Gastrocnemius medialis (tissue), 4 donors: ENCODE measurements around the gene TDRD7. TPM values are rescaled to one million over a fixed set of nuclear protein-coding genes. Genes with fewer than 3 reads are reported as not detected.

Experiments used
- ATAC-seq, 2 donors: fragments of 150-250 bp; one replicate each; pipeline ENCODE4 v1.9.1; 2016
- DNase-seq, 2 donors: peaks; one replicate each; pipeline ENCODE4 v3.0.0-alpha.2; 2019
- H3K27ac ChIP-seq, 4 donors: fragments of 200-600 bp; sonication (generic); 1 replicate in 1 of 4; 2 replicates in 3 of 4; pipeline ENCODE4 v1.5.1; 2016 to 2018; ENCODE audit warnings: mild to moderate bottlenecking in 2 of 4, moderate library complexity in 1 of 4
- H3K27me3 ChIP-seq, 3 donors: fragments of 200-600 bp; sonication (generic) in 2 of 3; 1 replicate in 1 of 3; 2 replicates in 2 of 3; pipeline versions ENCODE4 v1.5.1 to v1.6.0; 2016 to 2019; ENCODE audit warnings: mild to moderate bottlenecking in 1 of 3, moderate library complexity in 1 of 3
- H3K36me3 ChIP-seq, 2 donors: fragments of 200-600 bp; sonication (generic) in 1 of 2; one replicate each; pipeline ENCODE4 v1.5.1; 2017 to 2018
- H3K4me1 ChIP-seq, 2 donors: fragments of 200-600 bp; sonication (generic) in 1 of 2; one replicate each; pipeline ENCODE4 v1.5.1; 2016 to 2017; ENCODE audit warnings: mild to moderate bottlenecking in 2 of 2
- H3K4me3 ChIP-seq, 4 donors: fragments of 200-600 bp; sonication (generic) in 3 of 4; 1 replicate in 1 of 4; 2 replicates in 3 of 4; pipeline ENCODE4 v1.5.1; 2016 to 2019; ENCODE audit warnings: mild to moderate bottlenecking in 2 of 4
- H3K9me3 ChIP-seq, 3 donors: fragments of 200-600 bp; sonication (generic) in 2 of 3; 1 replicate in 1 of 3; 2 replicates in 2 of 3; pipeline ENCODE4 v1.5.1; 2016 to 2019
- POLR2A ChIP-seq, 2 donors: fragments of 450-650 bp; IDR thresholded peaks; one replicate each; pipeline ENCODE4 v1.6.1; 2017; ENCODE audit warnings: antibody characterized with exemption in 2 of 2, mild to moderate bottlenecking in 2 of 2, moderate library complexity in 2 of 2
- in situ Hi-C, 4 donors: fragments of 200-750 bp; cut with MboI; loops; one replicate each; pipeline versions ENCODE4 v1.15.0 to v1.8.0; 2017; ENCODE audit warnings: low sequenced_read_pairs in 4 of 4
- intact Hi-C: fragments of 100-400 bp; cut with DNase I; formaldehyde crosslinking; loops from one replicate; pipeline ENCODE4 v1.15.1; 2023; ENCODE audit warnings: low total_unique reads
- total RNA-seq, 4 donors: library from RNA; depleted of rRNA; stranded (reverse); fragments of >200 nt; gene quantifications; one replicate each; pipeline versions ENCODE4 v1.1.0 to v1.2.3, GENCODE V29; 2016
- TF ChIP-seq, protein P1 (sequence below), 5 experiments: fragments of 450-650 bp in 3 of 5; fragments of 200-600 bp in 2 of 5; sonication (generic) in 2 of 5; IDR thresholded peaks in 4 of 5; conservative IDR thresholded peaks in 1 of 5; 1 replicate in 4 of 5; 2 replicates in 1 of 5; pipeline ENCODE4 v1.5.1; 2016 to 2019; ENCODE audit warnings: antibody characterized with exemption in 5 of 5, mild to moderate bottlenecking in 3 of 5, moderate library complexity in 3 of 5

TDRD7 gene
- total RNA-seq, 4 donors from 2014 or later = 2.9 to 5.7 (median 3.5) TPM

DNA sequence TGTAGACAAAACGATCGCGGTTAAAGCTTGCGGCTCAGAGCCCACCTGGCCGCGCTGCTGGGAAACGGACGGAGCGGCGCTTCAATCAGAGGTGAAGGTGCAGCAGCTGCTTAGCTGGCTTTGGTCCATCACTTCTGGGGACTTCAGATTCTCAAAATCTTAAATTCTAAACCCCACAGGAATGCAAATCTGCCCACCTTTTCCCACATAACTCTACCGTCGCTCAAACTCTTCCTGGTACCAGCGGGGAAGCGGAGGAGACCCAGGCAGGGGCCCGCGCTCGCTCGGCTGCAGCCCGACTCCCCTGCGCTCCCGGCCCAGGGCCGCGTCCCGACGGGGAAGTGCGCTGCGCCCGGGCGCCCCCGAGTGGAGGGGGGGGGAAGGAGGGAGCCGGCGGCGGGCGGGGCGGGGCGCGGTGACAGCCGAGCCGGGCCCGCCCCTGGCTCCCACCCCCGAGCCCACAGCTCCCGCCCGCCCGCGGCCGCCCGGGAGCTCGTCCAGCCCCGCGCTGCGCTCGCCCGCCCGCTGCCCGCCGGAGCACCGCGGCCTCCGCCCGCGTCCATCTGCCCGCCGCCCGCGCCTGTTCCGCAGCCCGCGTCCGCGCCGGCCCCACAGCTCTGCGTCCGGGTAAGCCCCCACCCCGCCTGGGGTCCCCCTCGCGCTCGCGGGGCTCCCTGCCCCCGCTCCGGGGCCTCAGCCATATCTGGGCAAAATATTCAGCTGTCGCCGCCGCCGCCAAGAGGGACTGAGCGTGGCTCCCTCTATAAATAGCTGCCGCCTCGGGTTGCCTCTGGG is 89.5 kb downstream of the TDRD7 start, which contains the start of gene TMOD1:
Gene TMOD1 (plus strand): TSS at position 490 of the 795 bp plus-strand sequence. CDS start 22,523 bp downstream, outside the sequence.
- Histone ChIP-seq H3K36me3 (no peaks in the 10 kb centered on the region), H3K4me3 (peak within 1 kb of the TSS; percentile 78 to 93 (median 84)), H3K9me3 (no peaks in the 10 kb centered on the region), H3K27me3 (no peaks in the 10 kb centered on the region), H3K4me1 (peaks cover 35 to 43% of the 10 kb centered on the region in 2 donors), H3K27ac (peak within 1 kb of the TSS; percentile 97 to 98 (median 98))
- no peak for TF ChIP-seq POLR2A (IDR thresholded peaks at IDR 0.05)
- TF ChIP-seq, protein P1, sequence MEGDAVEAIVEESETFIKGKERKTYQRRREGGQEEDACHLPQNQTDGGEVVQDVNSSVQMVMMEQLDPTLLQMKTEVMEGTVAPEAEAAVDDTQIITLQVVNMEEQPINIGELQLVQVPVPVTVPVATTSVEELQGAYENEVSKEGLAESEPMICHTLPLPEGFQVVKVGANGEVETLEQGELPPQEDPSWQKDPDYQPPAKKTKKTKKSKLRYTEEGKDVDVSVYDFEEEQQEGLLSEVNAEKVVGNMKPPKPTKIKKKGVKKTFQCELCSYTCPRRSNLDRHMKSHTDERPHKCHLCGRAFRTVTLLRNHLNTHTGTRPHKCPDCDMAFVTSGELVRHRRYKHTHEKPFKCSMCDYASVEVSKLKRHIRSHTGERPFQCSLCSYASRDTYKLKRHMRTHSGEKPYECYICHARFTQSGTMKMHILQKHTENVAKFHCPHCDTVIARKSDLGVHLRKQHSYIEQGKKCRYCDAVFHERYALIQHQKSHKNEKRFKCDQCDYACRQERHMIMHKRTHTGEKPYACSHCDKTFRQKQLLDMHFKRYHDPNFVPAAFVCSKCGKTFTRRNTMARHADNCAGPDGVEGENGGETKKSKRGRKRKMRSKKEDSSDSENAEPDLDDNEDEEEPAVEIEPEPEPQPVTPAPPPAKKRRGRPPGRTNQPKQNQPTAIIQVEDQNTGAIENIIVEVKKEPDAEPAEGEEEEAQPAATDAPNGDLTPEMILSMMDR (IDR thresholded peaks at IDR 0.05 in 4 of 5, conservative IDR thresholded peaks at IDR 0.05 in 1 of 5) = peak in 1 of 5 experiments; percentile 13
- in situ Hi-C loops (loop anchor here in 1 of 4 donors (10.0 kb wide), 1 partner anchor 93 kb away; no protein-coding TSS in a partner anchor), intact Hi-C loops (loop anchor here (1.0 to 5.0 kb wide), 5 partner anchors 33 to 114 kb away; no protein-coding TSS in a partner anchor)
- ATAC-seq = peak; percentile 76 to 78
- DNase-seq = peak; percentile 69 to 82

DNA sequence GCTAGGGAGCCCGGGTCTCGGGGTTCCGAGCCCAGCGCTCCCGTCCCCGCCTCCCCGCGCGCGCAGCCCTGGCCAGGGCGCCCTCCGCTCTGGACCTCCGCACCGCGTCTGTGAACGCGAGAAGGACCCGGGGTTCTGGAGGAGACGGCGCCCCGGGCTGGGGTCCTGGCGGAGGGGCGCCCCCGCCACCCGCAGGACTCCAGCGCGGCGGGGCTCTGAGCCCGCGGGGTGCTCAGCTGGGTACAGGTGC is 90.0 kb downstream of the TDRD7 start:
- no peak for ATAC-seq
- in situ Hi-C loops = loop anchor here in 1 of 4 donors (10.0 kb wide), 1 partner anchor 93 kb away; no protein-coding TSS in a partner anchor
- Histone ChIP-seq H3K27ac (peak overlapping the region; percentile 97 to 98 (median 98)), H3K27me3 (no peaks in the 10 kb centered on the region), H3K36me3 (no peaks in the 10 kb centered on the region), H3K4me1 (peaks cover 40 to 49% of the 10 kb centered on the region in 2 donors), H3K9me3 (no peaks in the 10 kb centered on the region), H3K4me3 (peak overlapping the region; percentile 78 to 93 (median 84))
- intact Hi-C loops = loop anchor here (1.0 to 5.0 kb wide), 5 partner anchors 34 to 113 kb away; no protein-coding TSS in a partner anchor
- DNase-seq = no peak
- TF ChIP-seq, protein P1 (IDR thresholded peaks at IDR 0.05 in 4 of 5, conservative IDR thresholded peaks at IDR 0.05 in 1 of 5) = no peak
- TF ChIP-seq POLR2A (IDR thresholded peaks at IDR 0.05) = peak; percentile 83 to 92

DNA sequence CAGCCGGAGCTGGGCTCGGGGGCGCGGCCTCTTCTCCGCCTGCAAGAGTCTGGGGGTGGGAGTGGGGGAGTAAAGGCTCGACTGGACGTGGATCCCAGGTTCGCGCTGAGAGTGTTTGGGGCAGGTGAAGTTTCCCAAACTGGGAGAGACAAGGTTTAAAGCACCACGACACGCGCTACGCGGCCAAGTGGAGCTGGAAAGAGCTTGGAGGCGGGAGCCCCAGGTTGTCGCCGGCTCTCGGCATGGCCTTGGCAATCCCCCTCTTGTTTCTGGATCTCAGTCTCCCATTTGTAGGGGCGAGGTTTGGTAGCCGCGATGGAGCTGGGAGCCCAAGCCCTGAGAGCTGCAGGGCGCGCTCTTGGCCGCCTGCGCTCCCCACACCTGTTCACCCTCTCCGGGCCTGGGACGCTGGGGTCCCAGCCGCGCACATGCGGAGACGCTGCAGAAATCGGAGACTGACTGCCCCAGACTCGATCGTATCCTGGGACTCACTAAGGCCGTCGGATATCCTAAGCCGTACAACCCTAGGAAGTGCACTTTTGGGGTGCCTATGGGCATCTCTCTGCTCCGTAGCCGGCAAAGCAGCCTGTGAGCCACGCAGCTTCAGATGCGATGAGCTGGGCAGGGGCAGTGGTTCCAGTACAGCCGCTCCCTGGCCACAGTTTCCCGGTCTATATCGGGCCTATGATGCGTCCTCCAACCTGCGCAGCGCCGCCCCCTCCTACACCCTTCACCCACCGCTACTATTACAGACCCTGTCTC is 90.5 kb downstream of the TDRD7 start:
- Histone ChIP-seq H3K9me3 (no peaks in the 10 kb centered on the region), H3K4me1 (peaks cover 45 to 54% of the 10 kb centered on the region in 2 donors), H3K4me3 (peak overlapping the region; percentile 78 to 93 (median 84)), H3K27me3 (no peaks in the 10 kb centered on the region), H3K36me3 (no peaks in the 10 kb centered on the region), H3K27ac (peak overlapping the region; percentile 97 to 98 (median 98))
- TF ChIP-seq, protein P1 (IDR thresholded peaks at IDR 0.05 in 4 of 5, conservative IDR thresholded peaks at IDR 0.05 in 1 of 5) = no peak
- peak; percentile 43 to 62 for TF ChIP-seq POLR2A (IDR thresholded peaks at IDR 0.05)
- DNase-seq (peak; percentile 35 to 62), ATAC-seq (peak; percentile 41 to 47)
- in situ Hi-C loops (loop anchor here in 1 of 4 donors (10.0 kb wide), 1 partner anchor 92 kb away; no protein-coding TSS in a partner anchor), intact Hi-C loops (loop anchor here (5.0 kb wide), 2 partner anchors 35 to 55 kb away; no protein-coding TSS in a partner anchor)

DNA sequence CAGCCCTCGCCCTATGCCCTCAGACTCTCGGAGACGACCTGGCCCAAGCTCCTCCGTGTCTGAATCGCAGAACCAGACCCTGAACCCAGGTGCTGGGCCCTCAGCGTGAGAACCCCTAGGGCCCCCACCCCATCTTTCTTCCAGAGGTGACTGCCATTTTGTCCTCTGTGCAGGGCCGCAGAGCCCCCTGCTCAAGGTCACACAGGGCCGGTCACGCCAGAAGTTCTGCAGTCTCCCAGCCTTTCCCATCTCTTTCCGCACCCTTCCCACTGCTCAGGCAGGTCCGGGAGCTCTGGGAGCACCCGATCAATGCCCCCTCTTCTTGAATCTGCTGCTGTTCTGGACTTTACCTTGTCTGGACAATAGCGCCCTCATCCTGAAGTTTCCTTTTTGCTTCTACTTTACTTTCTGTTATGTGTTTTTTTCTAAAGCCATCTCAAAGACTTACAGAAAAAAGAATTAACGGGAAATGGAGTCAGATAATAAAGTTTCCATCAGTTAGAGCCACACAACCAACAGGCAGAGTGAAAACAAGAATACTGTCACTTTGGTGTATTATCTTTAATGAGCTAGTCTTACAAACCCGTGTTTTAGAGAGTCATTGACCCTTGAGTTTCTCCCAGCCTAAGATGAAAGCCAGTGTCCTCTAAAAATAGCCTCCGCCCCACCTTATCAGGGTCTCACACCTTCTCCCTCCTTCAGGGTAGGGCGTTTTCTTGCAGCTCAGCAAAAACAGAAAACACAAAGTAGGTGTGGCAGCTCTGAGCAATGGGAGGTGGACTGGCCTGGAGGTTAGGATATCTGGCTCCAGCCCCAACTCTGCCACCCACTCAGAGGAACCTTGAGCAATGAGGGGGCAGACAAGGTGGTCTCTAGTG is 91.3 kb downstream of the TDRD7 start:
- Histone ChIP-seq H3K27ac (peak overlapping the region; percentile 97 to 98 (median 98)), H3K36me3 (no peaks in the 10 kb centered on the region), H3K27me3 (no peaks in the 10 kb centered on the region), H3K4me1 (peaks cover 49 to 58% of the 10 kb centered on the region in 2 donors), H3K9me3 (no peaks in the 10 kb centered on the region), H3K4me3 (peak overlapping the region; percentile 78 to 93 (median 84))
- DNase-seq (no peak), ATAC-seq (no peak)
- in situ Hi-C loops = loop anchor here in 1 of 4 donors (10.0 kb wide), 1 partner anchor 92 kb away; no protein-coding TSS in a partner anchor
- TF ChIP-seq, protein P1 (IDR thresholded peaks at IDR 0.05 in 4 of 5, conservative IDR thresholded peaks at IDR 0.05 in 1 of 5) = no peak
- TF ChIP-seq POLR2A (IDR thresholded peaks at IDR 0.05) = no peak
- intact Hi-C loops = loop anchor here (5.0 kb wide), 2 partner anchors 34 to 54 kb away; no protein-coding TSS in a partner anchor
